Effector memory CD8-positive, alpha-beta T cell (primary cell): ENCODE measurements around the gene CPE.

Experiments
- ATAC-seq: fragments of 150-1000 bp; cut with Tn5 transposase; replicated peaks from 2 replicates; pipeline ENCODE4 v1.10.0; 2021; ENCODE audit warnings: mild to moderate bottlenecking, moderate library complexity
- DNase-seq, 3 experiments: peaks; one replicate each; pipeline ENCODE4 v3.0.0; 2021
- H3K27ac Mint-ChIP-seq, 2 donors: one replicate each; pipeline ENCODE4 v1.8.0; 2022; ENCODE audit warnings: mild to moderate bottlenecking in 2 of 2, mixed read lengths in 2 of 2, moderate library complexity in 2 of 2
- H3K27me3 Mint-ChIP-seq, 2 donors: one replicate each; pipeline ENCODE4 v1.8.0; 2022; ENCODE audit warnings: mixed read lengths in 2 of 2
- H3K36me3 Mint-ChIP-seq: one replicate; pipeline ENCODE4 v1.8.0; 2022; ENCODE audit warnings: mild to moderate bottlenecking, moderate library complexity, mixed read lengths; ENCODE audit not compliant: insufficient read depth
- H3K4me1 Mint-ChIP-seq, 2 donors: one replicate each; pipeline ENCODE4 v1.8.0; 2022; ENCODE audit warnings: low read depth in 2 of 2, mixed read lengths in 2 of 2
- H3K4me3 Mint-ChIP-seq, 2 donors: one replicate each; pipeline ENCODE4 v1.8.0; 2022; ENCODE audit warnings: mild to moderate bottlenecking in 2 of 2, mixed read lengths in 2 of 2, moderate library complexity in 2 of 2
- H3K9me3 Mint-ChIP-seq, 2 donors: one replicate each; pipeline ENCODE4 v1.8.0; 2022; ENCODE audit warnings: mixed read lengths in 2 of 2

The CPE gene

GRCh38 chr4:165504184-165504583 lies 125.4 kb downstream of the CPE start:
- no peaks in the 10 kb centered on the region for H3K4me1 Mint-ChIP-seq
- H3K9me3 Mint-ChIP-seq = no peaks in the 10 kb centered on the region
- DNase-seq (no peak), ATAC-seq (no peak)
- H3K36me3 Mint-ChIP-seq = no peaks in the 10 kb centered on the region
- no peak overlapping the region for H3K4me3 Mint-ChIP-seq
- H3K27ac Mint-ChIP-seq = no peak overlapping the region
- peaks cover 6% of the 10 kb centered on the region in 2 donors for H3K27me3 Mint-ChIP-seq

GRCh38 chr4:165505958-165506837 lies 127.4 kb downstream of the CPE start:
- DNase-seq (no peak), ATAC-seq (no peak)
- no peaks in the 10 kb centered on the region for H3K4me1 Mint-ChIP-seq
- no peaks in the 10 kb centered on the region for H3K27me3 Mint-ChIP-seq
- no peak overlapping the region for H3K4me3 Mint-ChIP-seq
- no peaks in the 10 kb centered on the region for H3K9me3 Mint-ChIP-seq
- H3K36me3 Mint-ChIP-seq = no peaks in the 10 kb centered on the region
- H3K27ac Mint-ChIP-seq = no peak overlapping the region

- no peak overlapping the region for H3K4me3 Mint-ChIP-seq
- H3K27ac Mint-ChIP-seq = no peak overlapping the region
- H3K36me3 Mint-ChIP-seq = no peaks in the 10 kb centered on the region
- DNase-seq (no peak), ATAC-seq (no peak)
- H3K9me3 Mint-ChIP-seq = no peaks in the 10 kb centered on the region
- H3K4me1 Mint-ChIP-seq = no peaks in the 10 kb centered on the region
- H3K27me3 Mint-ChIP-seq = no peaks in the 10 kb centered on the region
Observed at GRCh38 chr4:165506849-165507248, 128.0 kb downstream of the CPE start.

- H3K36me3 Mint-ChIP-seq = no peaks in the 10 kb centered on the region
- H3K9me3 Mint-ChIP-seq = no peaks in the 10 kb centered on the region
- no peak for DNase-seq
- H3K27me3 Mint-ChIP-seq = peaks cover under 1 to 2% of the 10 kb centered on the region in 2 donors
- ATAC-seq = no peak
- no peaks in the 10 kb centered on the region for H3K4me1 Mint-ChIP-seq
- no peak overlapping the region for H3K4me3 Mint-ChIP-seq
- no peak overlapping the region for H3K27ac Mint-ChIP-seq
Observed at GRCh38 chr4:165507381-165507780, 128.6 kb downstream of the CPE start.

GRCh38 chr4:165508372-165509120 lies 129.7 kb downstream of the CPE start:
- no peaks in the 10 kb centered on the region for H3K4me1 Mint-ChIP-seq
- H3K27ac Mint-ChIP-seq = no peak overlapping the region
- H3K36me3 Mint-ChIP-seq = no peaks in the 10 kb centered on the region
- DNase-seq (no peak), ATAC-seq (no peak)
- no peaks in the 10 kb centered on the region for H3K9me3 Mint-ChIP-seq
- H3K27me3 Mint-ChIP-seq = peaks cover 11 to 13% of the 10 kb centered on the region in 2 donors
- no peak overlapping the region for H3K4me3 Mint-ChIP-seq

GRCh38 chr4:165512424-165512823 lies 133.6 kb downstream of the CPE start:
- Mint-ChIP-seq H3K4me1 (no peaks in the 10 kb centered on the region), H3K27ac (no peak overlapping the region), H3K27me3 (peaks cover 11 to 27% of the 10 kb centered on the region in 2 donors), H3K4me3 (no peak overlapping the region), H3K9me3 (no peaks in the 10 kb centered on the region), H3K36me3 (no peaks in the 10 kb centered on the region)
- ATAC-seq = no peak
- DNase-seq = no peak

- Mint-ChIP-seq H3K27ac (no peak overlapping the region), H3K27me3 (peaks cover 11 to 27% of the 10 kb centered on the region in 2 donors), H3K9me3 (no peaks in the 10 kb centered on the region), H3K4me1 (no peaks in the 10 kb centered on the region), H3K4me3 (no peak overlapping the region), H3K36me3 (no peaks in the 10 kb centered on the region)
- DNase-seq (no peak), ATAC-seq (no peak)
Observed at GRCh38 chr4:165514739-165515138, 135.9 kb downstream of the CPE start.

GRCh38 chr4:165515201-165515600 lies 136.4 kb downstream of the CPE start:
- no peak overlapping the region for H3K4me3 Mint-ChIP-seq
- no peak for ATAC-seq

GRCh38 chr4:165516281-165516833 lies 137.5 kb downstream of the CPE start:
- DNase-seq (no peak), ATAC-seq (no peak)
- Mint-ChIP-seq H3K4me1 (no peaks in the 10 kb centered on the region), H3K9me3 (no peaks in the 10 kb centered on the region), H3K36me3 (no peaks in the 10 kb centered on the region), H3K4me3 (no peak overlapping the region), H3K27ac (no peak overlapping the region), H3K27me3 (peaks cover 11 to 27% of the 10 kb centered on the region in 2 donors)

More at GRCh38 chr4:165515201-165515600, 136.4 kb downstream of the CPE start:
- Mint-ChIP-seq H3K27ac (no peak overlapping the region), H3K9me3 (no peaks in the 10 kb centered on the region), H3K27me3 (peaks cover 11 to 27% of the 10 kb centered on the region in 2 donors), H3K4me1 (no peaks in the 10 kb centered on the region), H3K36me3 (no peaks in the 10 kb centered on the region)
- DNase-seq = no peak

- no peaks in the 10 kb centered on the region for H3K9me3 Mint-ChIP-seq
- peaks cover 11 to 27% of the 10 kb centered on the region in 2 donors for H3K27me3 Mint-ChIP-seq
- H3K4me3 Mint-ChIP-seq = no peak overlapping the region
- ATAC-seq (no peak), DNase-seq (no peak)
- H3K27ac Mint-ChIP-seq = no peak overlapping the region
- no peaks in the 10 kb centered on the region for H3K36me3 Mint-ChIP-seq
- no peaks in the 10 kb centered on the region for H3K4me1 Mint-ChIP-seq
Observed at GRCh38 chr4:165517216-165517615, 138.4 kb downstream of the CPE start.

GRCh38 chr4:165518024-165518616 lies 139.3 kb downstream of the CPE start:
- Mint-ChIP-seq H3K36me3 (no peaks in the 10 kb centered on the region), H3K27ac (no peak overlapping the region), H3K9me3 (no peaks in the 10 kb centered on the region), H3K27me3 (peaks cover 3 to 18% of the 10 kb centered on the region in 2 donors), H3K4me1 (no peaks in the 10 kb centered on the region), H3K4me3 (no peak overlapping the region)
- DNase-seq (no peak), ATAC-seq (no peak)

- H3K27ac Mint-ChIP-seq = no peak overlapping the region
- H3K9me3 Mint-ChIP-seq = no peaks in the 10 kb centered on the region
- DNase-seq (no peak), ATAC-seq (no peak)
- H3K4me3 Mint-ChIP-seq = no peak overlapping the region
- H3K36me3 Mint-ChIP-seq = no peaks in the 10 kb centered on the region
- H3K4me1 Mint-ChIP-seq = no peaks in the 10 kb centered on the region
- peaks cover 0 to 12% of the 10 kb centered on the region in 2 donors for H3K27me3 Mint-ChIP-seq
Observed at GRCh38 chr4:165518686-165519085, 139.9 kb downstream of the CPE start.

- Mint-ChIP-seq H3K27ac (no peak overlapping the region), H3K36me3 (no peaks in the 10 kb centered on the region), H3K4me1 (no peaks in the 10 kb centered on the region), H3K9me3 (no peaks in the 10 kb centered on the region), H3K4me3 (no peak overlapping the region), H3K27me3 (peaks cover 0 to 6% of the 10 kb centered on the region in 2 donors)
- no peak for DNase-seq
- no peak for ATAC-seq
Observed at GRCh38 chr4:165519591-165519990, 140.8 kb downstream of the CPE start.
